Fibroblast of skin of scalp (primary cell): ENCODE results near the gene LYRM2.
A peak's percentile ranks its signal among the peaks of the same experiment; 100 is the strongest.

Source experiments
- DNase-seq: peaks from one replicate; pipeline ENCODE4 v3.0.0-alpha.2; 2013

LYRM2 gene

DNA sequence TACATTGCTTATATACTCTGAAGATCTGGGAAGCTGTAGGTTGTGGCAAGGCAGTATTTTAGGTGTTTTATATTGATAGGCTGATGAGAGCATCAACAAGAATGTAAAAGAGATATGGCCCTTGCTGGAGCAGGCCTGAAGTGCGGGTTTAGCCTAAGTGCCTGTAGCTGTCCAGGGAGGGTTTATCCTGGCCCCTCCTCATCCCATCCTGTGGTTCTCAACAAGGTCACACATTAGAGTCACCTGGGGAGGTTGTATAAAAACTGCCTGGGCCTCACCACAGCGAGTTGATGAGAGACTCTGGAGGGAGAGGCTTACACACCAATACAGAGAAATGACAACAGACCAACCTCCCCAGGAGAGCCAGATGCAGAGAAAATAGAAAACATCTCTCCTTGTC lies 48.4 kb downstream of the LYRM2 start:
- no peak for DNase-seq

DNA sequence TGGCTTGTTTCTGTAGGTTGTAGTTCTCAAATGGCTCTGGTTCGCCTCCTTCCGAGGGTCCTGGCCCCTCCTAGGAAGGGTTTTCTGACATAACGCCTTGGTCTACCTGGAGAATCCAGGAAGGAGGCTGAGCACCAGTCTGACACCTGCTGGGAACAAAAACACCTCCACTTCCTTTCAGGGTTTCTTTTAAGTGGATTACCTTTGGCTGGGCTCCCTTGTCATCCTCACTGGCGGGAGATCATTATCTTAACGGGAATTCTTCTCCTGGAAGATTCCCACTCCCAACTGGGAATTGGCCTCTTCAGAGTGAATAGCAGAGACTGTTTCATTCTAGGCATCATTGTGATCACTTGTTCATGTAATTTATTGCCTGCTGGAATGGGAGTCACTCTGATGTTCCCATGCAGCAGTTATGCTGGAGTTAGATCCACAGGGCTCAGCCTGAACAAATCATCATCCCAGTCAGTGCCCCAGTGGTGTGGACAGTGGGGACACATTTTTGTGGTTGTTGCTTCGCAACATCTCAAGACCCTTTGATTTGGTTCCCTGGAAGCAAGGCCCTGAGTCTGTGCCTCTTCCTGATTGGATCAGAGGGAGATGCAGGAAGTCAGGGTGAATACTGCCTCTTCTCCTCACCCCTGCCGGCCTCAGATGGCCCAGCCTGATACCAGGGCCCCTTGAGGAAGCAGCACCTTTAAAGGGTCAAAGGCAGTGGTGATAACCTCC lies 49.1 kb downstream of the LYRM2 start:
- no peak for DNase-seq

DNA sequence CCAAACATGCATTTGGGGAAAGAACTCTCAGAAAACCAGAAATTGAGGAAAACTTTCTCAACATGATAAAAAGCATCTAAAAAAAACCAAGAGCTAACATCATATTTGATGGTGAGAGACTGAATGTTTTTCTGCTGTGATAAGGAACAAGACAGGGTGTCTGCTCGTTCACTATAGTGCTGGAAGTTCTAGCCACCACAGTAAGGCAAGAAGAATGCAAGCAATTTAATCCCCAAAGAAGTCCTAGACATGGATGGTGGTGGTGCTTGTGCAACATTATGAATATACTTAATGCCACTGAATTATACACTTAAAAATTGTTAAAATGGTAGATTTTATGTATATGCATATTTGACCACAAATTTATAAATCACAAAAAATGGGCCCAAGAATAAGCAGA lies 53.4 kb downstream of the LYRM2 start:
- DNase-seq = peak; percentile 56

DNA sequence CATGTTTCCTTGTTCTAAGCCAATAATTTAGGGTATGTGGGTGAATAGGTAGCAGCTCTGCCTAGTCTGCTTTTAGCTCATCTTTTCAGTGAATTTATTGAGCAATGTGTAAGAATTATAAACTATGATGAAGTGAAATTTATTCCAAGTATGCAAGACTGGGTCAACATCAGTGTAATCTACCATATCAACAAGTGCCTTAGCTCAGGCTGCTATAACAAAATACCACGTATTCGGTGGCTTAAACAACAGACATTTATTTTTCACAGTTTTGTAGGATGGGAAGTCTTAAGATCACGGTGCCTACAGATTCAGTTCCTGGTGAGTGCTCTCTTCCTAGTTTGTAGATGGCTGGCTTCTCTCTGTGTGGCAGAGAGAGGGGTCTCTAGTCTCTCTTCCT lies 54.0 kb downstream of the LYRM2 start:
- DNase-seq = no peak

DNA sequence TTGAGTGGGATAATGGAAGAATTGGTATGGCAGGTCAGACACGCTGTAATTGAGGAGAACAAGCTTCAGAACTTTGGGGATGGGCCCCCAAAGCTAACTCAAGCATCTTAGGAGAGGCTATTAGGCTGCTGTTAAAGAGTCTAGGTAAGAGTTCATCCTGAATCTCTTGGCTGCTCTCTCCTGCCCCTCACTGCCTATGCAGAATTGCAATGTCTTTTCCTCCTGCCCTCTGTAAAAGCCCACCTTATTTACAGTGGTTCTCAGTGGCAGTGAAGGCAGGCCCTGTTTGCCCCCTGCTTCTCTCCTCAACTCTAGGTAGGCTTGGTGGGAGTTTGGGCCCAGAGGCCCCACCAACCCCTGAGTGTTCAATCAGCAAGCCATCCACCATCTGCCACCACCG lies 55.0 kb downstream of the LYRM2 start:
- DNase-seq = no peak

DNA sequence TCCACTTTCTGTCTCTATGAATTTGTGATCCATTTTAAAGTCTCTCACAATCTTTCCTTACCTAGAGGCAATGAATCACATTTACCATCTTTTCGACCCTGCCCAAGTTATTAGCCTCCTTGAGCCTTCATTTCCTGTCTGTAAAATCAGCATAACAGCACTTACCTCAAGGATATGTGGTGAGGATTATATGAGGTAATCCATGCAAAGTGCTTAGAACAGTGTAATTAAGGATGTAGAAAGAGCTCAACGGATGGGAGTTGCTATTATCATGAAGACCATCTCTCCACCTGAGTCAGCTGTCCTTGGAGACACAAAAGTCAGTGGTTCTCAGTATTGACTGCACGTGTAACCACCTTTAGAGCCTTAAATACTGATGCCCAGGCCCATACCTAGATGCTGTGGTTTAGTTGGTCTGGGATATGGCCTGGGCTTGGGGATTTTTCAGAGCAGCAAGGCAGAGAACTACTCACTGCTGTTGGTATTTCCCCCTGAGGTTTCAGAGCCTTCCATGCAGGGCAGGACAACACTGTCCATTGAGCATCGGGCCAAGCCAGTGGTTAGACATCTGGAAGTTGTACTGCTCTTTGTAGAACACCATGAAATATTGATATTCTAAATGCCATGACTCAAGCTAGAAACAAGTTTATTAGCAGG lies 55.8 kb downstream of the LYRM2 start:
- DNase-seq = no peak

DNA sequence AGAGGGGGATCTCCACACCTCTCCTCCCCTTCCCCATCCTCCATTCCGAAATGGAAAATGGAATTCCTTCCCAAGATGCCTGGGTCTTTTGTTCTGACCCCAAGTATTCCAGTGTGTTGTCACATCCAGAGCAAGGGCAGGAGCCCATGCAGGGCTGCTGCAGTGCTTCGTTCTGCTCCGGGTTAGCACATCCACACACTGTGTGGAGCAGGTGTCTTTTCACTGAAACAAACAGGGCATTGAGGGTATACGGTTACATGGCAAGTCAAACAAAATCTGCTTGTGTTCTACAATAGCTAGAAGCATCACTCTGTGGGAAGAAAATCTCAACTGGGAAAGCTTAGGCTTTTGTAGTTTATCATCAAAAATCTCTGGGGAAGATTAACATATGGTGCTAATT lies 56.9 kb downstream of the LYRM2 start:
- no peak for DNase-seq

DNA sequence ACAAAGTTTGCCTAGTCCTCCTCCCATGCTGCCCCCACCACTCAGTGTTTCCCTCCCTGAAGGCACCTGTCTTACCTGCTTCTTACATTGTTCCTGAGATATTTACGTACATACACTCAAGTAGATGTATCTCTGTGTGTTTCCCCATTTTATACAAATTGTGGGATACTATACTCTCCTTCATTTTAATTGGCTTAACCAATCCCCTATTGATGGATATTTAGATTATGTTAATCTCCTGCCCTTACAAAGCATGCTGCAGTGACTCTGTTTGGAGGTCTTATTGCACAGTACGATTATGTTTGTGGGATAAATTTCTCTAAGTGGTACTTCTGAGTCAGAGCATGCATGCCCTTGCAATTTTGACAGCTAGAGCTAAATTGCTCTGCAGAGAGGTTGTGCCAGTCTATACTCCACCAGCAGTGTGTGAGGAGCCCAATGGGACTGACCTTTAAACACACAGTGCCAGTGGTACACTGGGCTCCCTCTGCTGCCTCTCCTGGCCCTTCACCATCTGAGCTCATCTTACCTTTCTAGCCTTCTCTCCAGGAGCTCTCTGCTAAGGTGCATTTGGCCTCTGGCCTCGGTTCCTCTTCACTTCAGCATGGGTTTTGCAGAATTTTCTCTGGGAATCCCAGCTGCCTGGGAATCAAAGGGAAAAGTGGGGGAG lies 57.4 kb downstream of the LYRM2 start:
- no peak for DNase-seq

DNA sequence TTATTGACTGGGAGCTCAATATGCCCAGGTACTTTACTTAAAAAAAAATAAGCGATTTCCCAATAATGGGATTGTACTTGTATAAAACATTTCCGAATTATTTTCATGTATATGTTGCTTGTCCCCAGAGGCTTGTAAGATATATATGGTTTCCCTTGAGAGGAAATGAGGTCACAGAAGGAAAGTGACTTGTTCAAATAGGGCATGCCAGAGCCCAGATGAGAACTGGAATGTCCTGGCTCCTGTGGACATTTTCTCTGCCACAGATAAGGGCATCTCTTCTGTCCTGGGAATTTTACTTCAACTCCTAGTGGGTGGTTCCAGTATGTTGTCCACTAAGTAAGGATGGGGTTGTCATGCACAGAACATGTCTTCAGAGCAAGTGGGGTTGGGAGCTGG lies 63.0 kb downstream of the LYRM2 start:
- DNase-seq = peak; percentile 8

DNA sequence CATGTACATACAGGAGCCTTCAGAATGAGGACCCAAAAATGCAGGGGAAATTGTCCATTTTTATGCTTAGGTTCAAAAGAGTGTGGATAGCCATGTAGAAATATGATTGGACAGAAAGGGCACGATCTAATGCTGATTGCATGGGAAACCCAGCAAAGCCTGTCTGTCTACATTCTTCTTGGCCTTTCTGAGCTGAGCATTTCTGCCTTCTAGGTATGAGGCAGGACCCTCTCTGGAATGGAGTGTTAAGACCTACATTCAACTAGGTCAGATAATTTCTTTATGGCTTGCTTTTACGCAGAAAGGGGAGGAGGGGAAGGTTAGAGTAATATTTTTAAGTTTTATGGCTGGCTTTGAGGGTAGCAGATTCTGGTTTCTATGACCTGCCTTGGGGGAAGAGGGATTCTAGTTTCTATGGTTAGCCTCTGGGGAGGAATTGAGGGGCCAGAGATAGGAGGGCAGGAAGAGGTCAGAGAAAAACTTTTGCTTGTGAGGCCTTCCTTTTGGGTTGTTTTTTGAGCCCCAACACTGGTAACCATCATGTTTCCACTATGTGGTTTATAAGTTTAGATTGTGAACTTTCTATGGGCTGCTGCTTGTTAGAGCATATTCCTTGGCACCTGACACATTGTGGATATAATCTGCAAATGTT lies 63.5 kb downstream of the LYRM2 start:
- no peak for DNase-seq

DNA sequence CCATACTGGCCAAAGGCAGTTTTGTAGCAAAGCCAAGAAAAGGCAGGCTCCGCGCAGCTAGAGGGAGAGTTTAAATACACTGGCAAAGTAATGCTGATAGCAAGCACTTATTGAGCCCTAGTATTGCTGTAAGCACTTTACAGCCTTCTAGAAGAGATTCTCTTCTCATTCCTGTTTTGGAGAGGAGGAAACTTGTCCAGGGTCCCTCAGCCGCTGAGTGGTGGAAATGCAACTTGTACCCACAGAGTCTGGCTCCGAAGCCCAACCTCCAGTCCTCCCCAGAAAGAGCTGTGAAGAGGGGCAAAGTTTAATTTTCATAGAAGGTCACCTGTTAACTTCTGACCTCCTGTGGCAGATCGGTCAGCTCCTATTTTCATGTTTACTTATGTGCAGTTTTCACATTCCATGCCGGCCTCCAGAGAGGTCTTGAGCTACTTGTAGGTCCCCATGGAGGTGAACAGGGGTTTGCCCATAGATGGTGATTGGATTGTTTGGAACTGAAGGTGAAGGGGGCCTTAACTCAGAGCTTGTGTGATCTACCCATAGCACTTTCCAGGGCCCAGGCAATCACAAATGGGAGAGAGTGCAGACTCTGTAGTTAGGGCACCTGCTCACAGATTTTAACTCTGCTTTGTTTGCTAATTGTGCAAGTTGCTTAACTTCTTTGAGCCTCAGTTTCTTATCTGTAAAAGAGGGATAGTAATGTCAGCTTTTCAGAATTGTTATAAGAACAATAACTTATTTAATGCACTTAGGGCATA lies 70.7 kb downstream of the LYRM2 start:
- DNase-seq = no peak

DNA sequence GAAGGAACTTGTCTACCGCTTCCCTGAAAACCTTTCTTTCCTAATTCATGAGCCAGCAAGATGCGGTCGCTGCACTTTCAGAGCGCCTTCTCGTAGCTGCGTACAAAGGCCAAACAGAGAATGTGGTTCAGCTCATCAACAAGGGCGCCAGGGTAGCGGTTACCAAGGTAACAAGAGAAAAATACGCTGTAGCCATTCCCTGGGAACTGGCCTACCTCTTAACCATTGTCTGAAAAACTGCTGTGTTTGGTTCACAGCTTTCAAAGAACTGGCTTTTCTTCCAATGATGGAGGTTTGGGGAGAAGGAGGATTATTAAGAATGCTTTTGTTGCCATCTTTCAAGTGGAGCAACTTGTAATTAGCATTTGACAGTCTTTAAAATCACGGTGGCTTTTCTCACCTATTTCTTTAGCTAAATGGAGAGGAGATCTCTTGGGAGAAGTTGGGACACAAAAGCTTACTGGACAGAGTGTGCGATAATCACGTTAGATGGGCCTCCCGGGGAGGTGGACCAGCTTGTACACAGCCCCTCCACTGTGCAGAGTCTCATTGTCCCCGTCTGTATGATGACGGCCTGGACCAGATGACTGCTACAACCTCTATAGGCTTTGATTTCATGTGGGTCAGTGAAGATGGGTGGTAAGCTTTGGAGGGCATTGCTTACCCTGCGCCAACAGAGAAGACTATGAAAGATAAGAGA lies 71.5 kb downstream of the LYRM2 start:
- no peak for DNase-seq

DNA sequence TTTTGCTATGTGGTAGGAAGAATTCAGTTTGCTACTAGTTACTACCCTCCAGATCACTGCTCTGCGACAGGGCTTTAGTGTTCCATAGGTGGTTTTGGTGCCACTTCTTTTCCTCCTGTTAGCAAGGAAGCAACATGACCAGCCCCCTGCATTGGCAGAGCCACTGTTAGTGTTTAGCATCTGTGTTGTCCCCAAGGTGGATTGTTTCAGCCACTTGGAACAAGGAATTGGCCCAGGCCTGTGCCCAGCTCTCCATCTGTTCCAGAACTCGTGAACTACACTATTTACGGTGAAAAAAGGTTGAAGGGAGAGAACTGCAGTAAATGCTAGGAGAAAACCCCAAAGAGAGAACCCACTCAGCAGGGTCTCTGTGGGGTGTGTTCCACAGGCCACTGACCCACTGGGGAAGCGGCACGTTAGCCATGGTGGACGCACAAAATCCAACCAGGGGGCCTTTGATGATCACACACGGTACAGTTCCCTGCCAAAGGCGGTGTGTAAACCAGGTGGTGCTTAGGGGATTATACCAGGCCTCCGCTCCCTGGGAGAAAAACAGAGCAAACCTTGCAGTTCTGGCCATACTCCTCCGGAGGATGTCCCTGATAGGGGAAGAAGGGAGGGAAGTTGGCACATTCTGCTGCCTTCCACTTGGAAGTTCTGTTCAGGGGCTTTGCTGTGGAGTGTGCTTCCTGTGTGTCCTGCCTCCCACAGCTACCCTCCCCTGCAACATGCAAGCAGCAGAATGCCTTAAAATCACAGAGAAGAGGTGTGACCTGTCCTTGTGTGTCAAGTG lies 72.3 kb downstream of the LYRM2 start:
- no peak for DNase-seq

DNA sequence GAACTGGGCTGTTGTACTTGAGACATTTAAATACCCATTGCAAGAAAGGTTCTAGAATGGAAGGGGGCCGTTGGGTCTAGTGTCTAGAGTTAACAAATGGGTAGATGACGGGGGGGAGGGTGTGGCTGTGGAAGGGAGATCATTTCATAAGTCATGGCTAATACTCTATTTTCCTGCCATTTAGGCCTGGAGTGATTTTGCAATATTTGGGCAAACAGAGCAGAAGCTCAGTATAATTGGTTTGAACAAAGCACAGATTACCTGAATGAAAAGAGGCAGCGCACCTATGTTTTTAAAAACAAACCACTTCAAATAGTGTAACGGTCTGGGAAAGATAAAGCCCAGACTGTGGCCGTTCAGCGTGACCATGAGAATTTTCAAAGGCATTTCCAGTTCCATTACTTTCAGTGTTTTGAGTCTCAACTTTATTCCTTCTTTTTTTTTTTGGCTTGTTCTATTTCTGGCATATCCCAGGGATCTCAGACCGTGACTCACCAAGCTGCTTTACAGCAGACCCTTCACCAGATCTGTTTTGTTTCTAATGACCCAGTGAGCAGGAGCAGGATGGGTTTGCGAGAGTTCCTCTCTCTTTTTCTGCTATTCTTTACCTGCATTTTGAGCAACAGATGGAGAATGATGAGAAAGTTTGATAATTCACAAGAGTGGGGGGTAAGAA lies 73.7 kb downstream of the LYRM2 start:
- DNase-seq = peak; percentile 19

DNA sequence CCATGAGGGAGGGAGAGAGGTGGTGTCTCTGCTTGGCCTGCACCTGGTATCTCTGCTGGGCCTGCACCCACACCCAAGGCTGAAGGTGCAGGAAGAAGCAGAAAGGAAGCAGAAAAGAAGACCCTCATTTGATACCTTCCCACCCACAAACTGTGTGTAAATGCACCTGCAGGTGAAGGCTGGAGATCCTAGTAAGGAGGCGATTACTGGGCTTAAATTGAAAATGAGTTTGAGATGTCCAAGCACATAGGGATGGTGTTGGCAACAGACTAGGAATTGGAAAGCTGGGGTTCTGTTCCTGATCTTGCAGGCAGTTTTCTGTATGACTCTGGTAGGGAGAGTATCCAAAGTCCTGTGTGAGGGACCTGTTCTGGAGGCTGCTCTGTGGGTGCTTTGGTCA lies 74.7 kb downstream of the LYRM2 start:
- DNase-seq = no peak

DNA sequence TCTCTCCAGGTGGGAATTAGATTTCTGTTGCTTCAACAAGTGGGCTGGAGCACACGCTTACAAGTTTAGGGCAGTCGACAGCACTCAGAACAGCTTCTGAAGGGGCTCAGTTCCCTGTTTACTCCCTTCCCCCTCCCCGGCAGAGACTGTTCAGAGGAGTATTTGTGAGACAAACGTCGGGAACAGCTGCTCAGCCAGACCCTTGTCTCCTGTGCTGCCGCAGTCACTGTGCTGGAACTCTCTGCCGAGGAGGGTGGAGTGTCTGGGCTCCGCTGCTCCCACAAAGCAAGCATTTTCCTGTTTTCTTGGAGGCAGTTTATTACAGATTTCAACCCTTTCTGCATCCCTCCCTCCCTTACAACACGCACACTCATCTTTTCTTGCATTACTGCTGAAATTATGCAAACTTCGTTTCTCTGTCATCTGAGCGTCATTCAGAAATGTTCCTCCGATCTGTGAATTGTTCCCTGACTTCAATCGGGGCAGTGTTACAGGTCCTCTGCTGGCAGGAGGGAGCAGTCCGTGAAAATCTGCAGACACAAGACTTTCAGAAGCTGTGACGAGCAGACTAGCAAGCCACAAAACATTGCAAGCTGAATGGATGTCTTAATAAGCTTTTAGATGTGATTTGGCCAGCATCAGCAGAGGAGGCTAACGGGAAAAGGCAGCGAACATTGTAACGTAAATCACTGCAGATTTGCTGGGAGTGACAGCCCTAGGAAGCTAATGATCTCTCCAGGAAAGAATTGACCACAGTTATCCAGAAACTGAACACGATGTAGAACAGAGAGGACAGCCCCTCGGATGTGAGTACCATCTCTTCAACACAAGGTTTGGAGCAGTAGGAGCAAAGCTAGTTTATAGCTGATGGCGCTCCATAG lies 76.2 kb downstream of the LYRM2 start:
- DNase-seq = no peak

DNA sequence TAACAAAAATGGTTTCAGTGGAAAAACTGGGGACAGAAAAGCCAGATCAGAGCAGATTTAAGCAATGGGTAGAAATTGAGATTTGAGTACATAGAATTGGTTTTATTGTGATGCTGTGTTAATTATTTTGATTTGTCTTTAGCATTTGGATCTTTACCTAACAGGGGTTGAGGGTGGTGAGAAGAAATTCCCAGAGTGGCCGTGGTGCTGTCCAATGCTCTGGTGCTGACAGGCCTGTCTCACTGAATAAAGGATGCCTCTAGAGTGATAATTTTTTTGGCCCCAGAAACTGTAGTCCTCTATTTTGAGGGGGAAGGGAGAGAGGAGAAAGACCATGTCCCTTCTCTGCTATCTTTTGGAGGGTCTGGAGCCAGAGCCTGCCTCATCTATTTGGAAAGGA lies 79.1 kb downstream of the LYRM2 start:
- peak; percentile 9 for DNase-seq

DNA sequence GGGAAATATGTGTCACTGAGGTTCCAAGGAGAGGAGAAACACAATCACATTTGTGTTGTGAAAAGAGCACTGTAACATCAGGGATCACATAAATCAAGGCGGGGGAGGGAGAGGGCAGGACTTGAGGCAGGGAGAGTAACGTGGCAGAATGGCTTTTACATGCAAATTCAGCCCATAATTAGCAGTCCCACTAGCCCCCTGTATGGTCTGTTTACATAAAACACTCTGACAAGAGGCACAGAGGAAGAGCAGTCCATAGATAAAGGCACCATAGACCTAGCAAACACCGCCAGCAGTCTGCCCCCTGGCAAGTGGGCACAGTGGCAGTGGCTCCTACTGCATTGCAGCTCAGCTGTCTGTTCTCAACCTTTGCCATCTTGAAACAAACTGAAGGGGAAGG lies 82.7 kb downstream of the LYRM2 start:
- DNase-seq = no peak

DNA sequence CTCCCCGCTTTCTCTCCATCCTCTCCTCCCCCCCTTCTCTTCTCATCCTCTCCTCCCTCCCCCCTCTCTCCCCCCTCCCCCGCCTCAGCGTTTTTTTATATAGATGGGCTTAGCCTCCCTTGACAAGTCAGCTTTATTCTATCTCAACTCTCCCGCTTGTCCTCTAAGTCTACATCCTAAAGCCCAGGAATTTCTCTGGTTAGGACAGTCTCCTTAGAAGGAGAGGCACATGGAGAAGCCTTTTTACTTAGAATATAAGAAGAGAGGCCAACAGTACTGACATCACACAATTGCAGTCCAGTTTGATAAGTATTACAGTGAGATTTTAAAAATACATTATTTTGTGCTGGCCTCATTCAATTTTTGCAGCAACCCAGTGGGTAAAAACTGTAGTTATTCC lies 83.5 kb downstream of the LYRM2 start:
- no peak for DNase-seq

DNA sequence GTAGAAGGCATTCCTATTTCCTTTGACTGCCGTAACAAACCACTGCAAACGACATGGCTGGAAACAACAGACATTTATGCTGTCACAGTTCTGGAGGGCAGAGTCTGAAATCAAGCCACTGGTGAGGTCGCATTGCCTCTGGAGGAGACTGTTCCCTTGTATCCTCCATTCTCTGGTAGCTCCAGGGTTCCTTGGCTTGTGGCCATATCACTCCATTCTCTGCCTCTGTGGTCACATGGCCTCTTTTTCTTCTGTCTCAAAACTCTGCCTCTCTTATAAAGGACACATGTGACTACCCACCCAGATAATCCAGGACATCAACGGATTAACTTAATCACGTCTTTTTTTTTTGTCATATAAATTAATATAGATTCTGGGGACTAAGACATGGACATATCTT lies 84.4 kb downstream of the LYRM2 start:
- DNase-seq = no peak
